DMS153 treated with DMSO at 0.1 percent for 48 hours (cell line): ENCODE measurements around the gene RAC2.
A peak's percentile ranks its signal among the peaks of the same experiment; 100 is the strongest.

Source experiments
- DNase-seq: peaks from one replicate; lab custom pipeline; 2025; ENCODE audit not compliant: unreplicated experiment; lab: John Stamatoyannopoulos, UW

RAC2 gene

GRCh38 chr22:37276776-37277175 lies 32.7 kb upstream of the RAC2 start:
- DNase-seq: no peak

GRCh38 chr22:37275622-37276021 lies 31.6 kb upstream of the RAC2 start:
- no peak for DNase-seq

GRCh38 chr22:37275134-37275533 lies 31.1 kb upstream of the RAC2 start:
- DNase-seq: no peak

GRCh38 chr22:37274380-37274862 lies 30.4 kb upstream of the RAC2 start:
- DNase-seq: no peak

GRCh38 chr22:37273846-37274225 lies 29.8 kb upstream of the RAC2 start:
- DNase-seq: no peak

GRCh38 chr22:37273126-37273845 lies 29.2 kb upstream of the RAC2 start:
- no peak for DNase-seq

GRCh38 chr22:37270928-37271650 lies 27.0 kb upstream of the RAC2 start:
- DNase-seq: no peak

- no peak for DNase-seq
These were observed 26.0 kb upstream of the RAC2 start for GRCh38 chr22:37269936-37270678.

GRCh38 chr22:37267661-37268413 lies 23.8 kb upstream of the RAC2 start:
- DNase-seq: no peak

- no peak for DNase-seq
These were observed 23.1 kb upstream of the RAC2 start for GRCh38 chr22:37267135-37267587.

GRCh38 chr22:37266581-37267134 lies 22.6 kb upstream of the RAC2 start:
- DNase-seq: no peak

- no peak for DNase-seq
These were observed 20.2 kb upstream of the RAC2 start for GRCh38 chr22:37263966-37264887.

- DNase-seq: no peak
These were observed 18.3 kb upstream of the RAC2 start for GRCh38 chr22:37262346-37262745.

- peak; percentile 47 for DNase-seq
These were observed 16.9 kb upstream of the RAC2 start for GRCh38 chr22:37260901-37261336.

GRCh38 chr22:37260155-37260795 lies 16.2 kb upstream of the RAC2 start:
- no peak for DNase-seq

- DNase-seq: no peak
These were observed 15.5 kb upstream of the RAC2 start for GRCh38 chr22:37259540-37260029.

GRCh38 chr22:37258753-37259401 lies 14.8 kb upstream of the RAC2 start:
- no peak for DNase-seq

- no peak for DNase-seq
These were observed 14.1 kb upstream of the RAC2 start for GRCh38 chr22:37258005-37258752.
